GM12864 (cell line): ENCODE data around the gene CRYL1.

ENCODE experiments used
- DNase-seq: peaks from one replicate; pipeline ENCODE4 v3.0.0-alpha.2; 2011; ENCODE audit warnings: low read depth
- H3K4me3 ChIP-seq: 2 replicates; pipeline ENCODE4 v1.5.1; 2011; ENCODE audit warnings: mild to moderate bottlenecking, low read depth, low read length, control low read depth
- CTCF ChIP-seq: IDR thresholded peaks from 2 replicates; pipeline ENCODE4 v1.5.1; 2011; ENCODE audit warnings: low read depth, mild to moderate bottlenecking, moderate library complexity, low read length, control low read depth, inconsistent platforms; ENCODE audit errors: missing control alignments

Gene CRYL1

GRCh38 chr13:20400774-20401173, 124.9 kb downstream of the CRYL1 start:
- no peak for DNase-seq
- no peak overlapping the region for H3K4me3 ChIP-seq
- TF ChIP-seq CTCF: no peak

GRCh38 chr13:20399961-20400360, 125.7 kb downstream of the CRYL1 start:
- no peak overlapping the region for H3K4me3 ChIP-seq
- no peak for DNase-seq
- TF ChIP-seq CTCF: no peak

- no peak overlapping the region for H3K4me3 ChIP-seq
- no peak for DNase-seq
- no peak for TF ChIP-seq CTCF
These were observed 126.1 kb downstream of the CRYL1 start for GRCh38 chr13:20399515-20399914.

- no peak for TF ChIP-seq CTCF
- H3K4me3 ChIP-seq: no peak overlapping the region
- DNase-seq: no peak
These were observed 127.2 kb downstream of the CRYL1 start for GRCh38 chr13:20398459-20398858.

GRCh38 chr13:20397896-20398295, 127.8 kb downstream of the CRYL1 start:
- no peak overlapping the region for H3K4me3 ChIP-seq
- no peak for TF ChIP-seq CTCF
- DNase-seq: no peak

- no peak overlapping the region for H3K4me3 ChIP-seq
- DNase-seq: no peak
- no peak for TF ChIP-seq CTCF
These were observed 130.4 kb downstream of the CRYL1 start for GRCh38 chr13:20395061-20395916.

GRCh38 chr13:20394506-20394905, 131.2 kb downstream of the CRYL1 start:
- DNase-seq: no peak
- no peak overlapping the region for H3K4me3 ChIP-seq
- TF ChIP-seq CTCF: no peak
